ENCODE data around the gene PHEX.

PHEX gene

GRCh38 chrX:22202251-22202650 lies 170.1 kb downstream of the PHEX start:
- Histone ChIP-seq H3K27me3 (ENCODE audit: control insufficient read depth, insufficient read depth, low read length) (no peaks in the 10 kb centered on the region), H3K9me3 (replicated peaks; ENCODE audit: low read length) (no peaks in the 10 kb centered on the region), H3K4me3 (ENCODE audit: low read length) (no peak overlapping the region), H3K4me1 (ENCODE audit: control insufficient read depth, insufficient read depth, low read length) (no peaks in the 10 kb centered on the region), H3K4me2 (ENCODE audit: low read length) (no peak overlapping the region), H3K36me3 (ENCODE audit: insufficient read depth, low read length) (no peaks in the 10 kb centered on the region), H3K9ac (ENCODE audit: low read depth, low read length) (no peak overlapping the region)

GRCh38 chrX:22203186-22203585 lies 171.1 kb downstream of the PHEX start:
- Histone ChIP-seq H3K9ac (ENCODE audit: low read depth, low read length) (no peak overlapping the region), H3K4me1 (ENCODE audit: control insufficient read depth, insufficient read depth, low read length) (no peaks in the 10 kb centered on the region), H3K36me3 (ENCODE audit: insufficient read depth, low read length) (no peaks in the 10 kb centered on the region), H3K4me3 (ENCODE audit: low read length) (no peak overlapping the region), H3K4me2 (ENCODE audit: low read length) (no peak overlapping the region), H3K27me3 (ENCODE audit: control insufficient read depth, insufficient read depth, low read length) (no peaks in the 10 kb centered on the region), H3K9me3 (replicated peaks; ENCODE audit: low read length) (no peaks in the 10 kb centered on the region)

GRCh38 chrX:22206781-22207180 lies 174.7 kb downstream of the PHEX start:
- no peaks in the 10 kb centered on the region for H3K27me3 ChIP-seq (ENCODE audit: control insufficient read depth, insufficient read depth, low read length)
- H3K9me3 ChIP-seq (replicated peaks; ENCODE audit: low read length): no peaks in the 10 kb centered on the region
- H3K4me2 ChIP-seq (ENCODE audit: low read length): no peak overlapping the region
- H3K4me1 ChIP-seq (ENCODE audit: control insufficient read depth, insufficient read depth, low read length): no peaks in the 10 kb centered on the region
- no peaks in the 10 kb centered on the region for H3K36me3 ChIP-seq (ENCODE audit: insufficient read depth, low read length)
- H3K4me3 ChIP-seq (ENCODE audit: low read length): no peak overlapping the region
- H3K9ac ChIP-seq (ENCODE audit: low read depth, low read length): no peak overlapping the region

GRCh38 chrX:22220941-22221340 lies 188.8 kb downstream of the PHEX start:
- Histone ChIP-seq H3K27me3 (ENCODE audit: control insufficient read depth, insufficient read depth, low read length) (no peaks in the 10 kb centered on the region), H3K4me1 (ENCODE audit: control insufficient read depth, insufficient read depth, low read length) (peaks cover 15% of the 10 kb centered on the region), H3K4me3 (ENCODE audit: low read length) (no peak overlapping the region), H3K4me2 (ENCODE audit: low read length) (peak overlapping the region; percentile 9), H3K9me3 (replicated peaks; ENCODE audit: low read length) (no peaks in the 10 kb centered on the region), H3K9ac (ENCODE audit: low read depth, low read length) (peak overlapping the region; percentile 12), H3K36me3 (ENCODE audit: insufficient read depth, low read length) (no peaks in the 10 kb centered on the region)

GRCh38 chrX:22234380-22234779 lies 202.3 kb downstream of the PHEX start:
- H3K4me1 ChIP-seq (ENCODE audit: control insufficient read depth, insufficient read depth, low read length): no peaks in the 10 kb centered on the region
- H3K9me3 ChIP-seq (replicated peaks; ENCODE audit: low read length): no peaks in the 10 kb centered on the region
- H3K4me2 ChIP-seq (ENCODE audit: low read length): no peak overlapping the region
- H3K27me3 ChIP-seq (ENCODE audit: control insufficient read depth, insufficient read depth, low read length): no peaks in the 10 kb centered on the region
- no peak overlapping the region for H3K9ac ChIP-seq (ENCODE audit: low read depth, low read length)
- H3K36me3 ChIP-seq (ENCODE audit: insufficient read depth, low read length): no peaks in the 10 kb centered on the region
- no peak overlapping the region for H3K4me3 ChIP-seq (ENCODE audit: low read length)

- Histone ChIP-seq H3K9me3 (replicated peaks; ENCODE audit: low read length) (no peaks in the 10 kb centered on the region), H3K27me3 (ENCODE audit: control insufficient read depth, insufficient read depth, low read length) (no peaks in the 10 kb centered on the region), H3K4me1 (ENCODE audit: control insufficient read depth, insufficient read depth, low read length) (no peaks in the 10 kb centered on the region), H3K9ac (ENCODE audit: low read depth, low read length) (no peak overlapping the region), H3K4me2 (ENCODE audit: low read length) (no peak overlapping the region), H3K4me3 (ENCODE audit: low read length) (no peak overlapping the region), H3K36me3 (ENCODE audit: insufficient read depth, low read length) (no peaks in the 10 kb centered on the region)
Measured at GRCh38 chrX:22237479-22237878, 205.4 kb downstream of the PHEX start.

- H3K4me2 ChIP-seq (ENCODE audit: low read length): no peak overlapping the region
- peaks cover 9% of the 10 kb centered on the region for H3K4me1 ChIP-seq (ENCODE audit: control insufficient read depth, insufficient read depth, low read length)
- H3K36me3 ChIP-seq (ENCODE audit: insufficient read depth, low read length): no peaks in the 10 kb centered on the region
- no peak overlapping the region for H3K9ac ChIP-seq (ENCODE audit: low read depth, low read length)
- no peaks in the 10 kb centered on the region for H3K27me3 ChIP-seq (ENCODE audit: control insufficient read depth, insufficient read depth, low read length)
- H3K9me3 ChIP-seq (replicated peaks; ENCODE audit: low read length): no peaks in the 10 kb centered on the region
- no peak overlapping the region for H3K4me3 ChIP-seq (ENCODE audit: low read length)
Measured at GRCh38 chrX:22246620-22247019, 214.5 kb downstream of the PHEX start.

GRCh38 chrX:22247169-22247568 lies 215.0 kb downstream of the PHEX start:
- Histone ChIP-seq H3K4me1 (ENCODE audit: control insufficient read depth, insufficient read depth, low read length) (peaks cover 9% of the 10 kb centered on the region), H3K9me3 (replicated peaks; ENCODE audit: low read length) (no peaks in the 10 kb centered on the region), H3K4me3 (ENCODE audit: low read length) (no peak overlapping the region), H3K27me3 (ENCODE audit: control insufficient read depth, insufficient read depth, low read length) (no peaks in the 10 kb centered on the region), H3K4me2 (ENCODE audit: low read length) (no peak overlapping the region), H3K9ac (ENCODE audit: low read depth, low read length) (no peak overlapping the region), H3K36me3 (ENCODE audit: insufficient read depth, low read length) (no peaks in the 10 kb centered on the region)

GRCh38 chrX:22248401-22248800 lies 216.3 kb downstream of the PHEX start:
- Histone ChIP-seq H3K4me1 (ENCODE audit: control insufficient read depth, insufficient read depth, low read length) (peaks cover 9% of the 10 kb centered on the region), H3K9ac (ENCODE audit: low read depth, low read length) (no peak overlapping the region), H3K9me3 (replicated peaks; ENCODE audit: low read length) (no peaks in the 10 kb centered on the region), H3K36me3 (ENCODE audit: insufficient read depth, low read length) (no peaks in the 10 kb centered on the region), H3K27me3 (ENCODE audit: control insufficient read depth, insufficient read depth, low read length) (no peaks in the 10 kb centered on the region), H3K4me2 (ENCODE audit: low read length) (no peak overlapping the region), H3K4me3 (ENCODE audit: low read length) (no peak overlapping the region)

GRCh38 chrX:22249371-22249770 lies 217.2 kb downstream of the PHEX start:
- H3K9ac ChIP-seq (ENCODE audit: low read depth, low read length): no peak overlapping the region
- H3K4me2 ChIP-seq (ENCODE audit: low read length): no peak overlapping the region
- no peak overlapping the region for H3K4me3 ChIP-seq (ENCODE audit: low read length)
- H3K9me3 ChIP-seq (replicated peaks; ENCODE audit: low read length): no peaks in the 10 kb centered on the region
- peaks cover 9% of the 10 kb centered on the region for H3K4me1 ChIP-seq (ENCODE audit: control insufficient read depth, insufficient read depth, low read length)
- H3K27me3 ChIP-seq (ENCODE audit: control insufficient read depth, insufficient read depth, low read length): no peaks in the 10 kb centered on the region
- no peaks in the 10 kb centered on the region for H3K36me3 ChIP-seq (ENCODE audit: insufficient read depth, low read length)

- Histone ChIP-seq H3K9ac (ENCODE audit: low read depth, low read length) (no peak overlapping the region), H3K4me3 (ENCODE audit: low read length) (no peak overlapping the region), H3K36me3 (ENCODE audit: insufficient read depth, low read length) (no peaks in the 10 kb centered on the region), H3K4me2 (ENCODE audit: low read length) (no peak overlapping the region), H3K9me3 (replicated peaks; ENCODE audit: low read length) (no peaks in the 10 kb centered on the region), H3K27me3 (ENCODE audit: control insufficient read depth, insufficient read depth, low read length) (no peaks in the 10 kb centered on the region), H3K4me1 (ENCODE audit: control insufficient read depth, insufficient read depth, low read length) (no peaks in the 10 kb centered on the region)
Measured at GRCh38 chrX:22268706-22269105, 236.6 kb downstream of the PHEX start.

- Histone ChIP-seq H3K36me3 (ENCODE audit: insufficient read depth, low read length) (no peaks in the 10 kb centered on the region), H3K4me2 (ENCODE audit: low read length) (no peak within 1 kb of the TSS), H3K9me3 (replicated peaks; ENCODE audit: low read length) (no peaks in the 10 kb centered on the region), H3K4me3 (ENCODE audit: low read length) (no peak within 1 kb of the TSS), H3K9ac (ENCODE audit: low read depth, low read length) (no peak within 1 kb of the TSS), H3K27me3 (ENCODE audit: control insufficient read depth, insufficient read depth, low read length) (no peaks in the 10 kb centered on the region), H3K4me1 (ENCODE audit: control insufficient read depth, insufficient read depth, low read length) (no peaks in the 10 kb centered on the region)
Measured at GRCh38 chrX:22272613-22273012, 240.5 kb downstream of the PHEX start, which contains the start of gene CBLL2. CBLL2 (plus strand) TSS chrX:22272913; CDS start chrX:22272992, 79 bp downstream.
